GM23338 (cell line): ENCODE results near the gene RXRB.

Experiments
- CREB1 ChIP-seq: fragments of 250-450 bp; sonication (Bioruptor Pico); IDR thresholded peaks from 2 replicates; pipeline ENCODE4 v1.5.0; 2020; ENCODE audit warnings: low read depth, mild to moderate bottlenecking, moderate library complexity
- CTCF ChIP-seq, 2 experiments: fragments of 200-600 bp in 1 of 2; sonication (generic) in 1 of 2; conservative IDR thresholded peaks; 2 replicates each; pipeline versions ENCODE4 v1.5.1 to v1.6.1; 2016 to 2017; ENCODE audit warnings: antibody characterized with exemption in 2 of 2, low read depth in 2 of 2, mild to moderate bottlenecking in 2 of 2, moderate library complexity in 1 of 2
- ETS1 ChIP-seq: IDR thresholded peaks from 2 replicates; pipeline ENCODE4 v1.6.1; 2016; ENCODE audit warnings: antibody characterized with exemption
- EZH2 ChIP-seq: fragments of 200-600 bp; sonication (generic); IDR thresholded peaks from one replicate; pipeline ENCODE4 v1.8.0; 2017; ENCODE audit warnings: antibody characterized with exemption, mild to moderate bottlenecking, low read depth; ENCODE audit not compliant: unreplicated experiment
- EZH2phosphoT487 ChIP-seq: fragments of 200-600 bp; sonication (generic); IDR thresholded peaks from one replicate; pipeline ENCODE4 v1.8.1; 2018; ENCODE audit warnings: antibody characterized with exemption; ENCODE audit not compliant: unreplicated experiment
- JUNB ChIP-seq: IDR thresholded peaks from one replicate; pipeline ENCODE4 v1.6.1; 2016; ENCODE audit warnings: antibody characterized with exemption; ENCODE audit not compliant: unreplicated experiment
- NANOG ChIP-seq: IDR thresholded peaks from 2 replicates; pipeline ENCODE4 v1.6.1; 2016; ENCODE audit warnings: antibody characterized with exemption, borderline replicate concordance
- POLR2AphosphoS5 ChIP-seq: IDR thresholded peaks from 2 replicates; pipeline ENCODE4 v1.6.1; 2016; ENCODE audit warnings: antibody characterized with exemption, low read depth
- REST ChIP-seq: IDR thresholded peaks from one replicate; pipeline ENCODE4 v1.6.1; 2018; ENCODE audit warnings: antibody characterized with exemption; ENCODE audit not compliant: unreplicated experiment

GRCh38 chr6:33206864-33207551 is 6.5 kb upstream of the RXRB start:
- TF ChIP-seq EZH2phosphoT487, result no peak
- no peak for TF ChIP-seq JUNB
- TF ChIP-seq CTCF (conservative IDR thresholded peaks at IDR 0.05; ENCODE audit: low read depth in 2 of 2), result no peak
- TF ChIP-seq POLR2AphosphoS5, result no peak
- no peak for TF ChIP-seq EZH2
- TF ChIP-seq ETS1, result no peak
- no peak for TF ChIP-seq REST
- no peak for TF ChIP-seq NANOG
- no peak for TF ChIP-seq CREB1 (CRISPR knock-in tag)
